H9 (cell line): Measurements from ENCODE around the gene USP3. TPM values are rescaled to one million over a fixed set of nuclear protein-coding genes. Genes with fewer than 3 reads are reported as not detected.

ENCODE experiments used
- DNase-seq: peaks from one replicate; pipeline ENCODE4 v3.0.0-alpha.2; 2017
- H2AFZ ChIP-seq: one replicate; pipeline ENCODE4 v1.6.1; 2013; ENCODE audit warnings: mild to moderate bottlenecking, low read length, control low read depth, moderate library complexity
- H2AK5ac ChIP-seq: 2 replicates; pipeline ENCODE4 v1.6.1; 2013; ENCODE audit warnings: low read length, control low read depth, mixed read lengths; ENCODE audit not compliant: insufficient read length
- H2BK120ac ChIP-seq: one replicate; pipeline ENCODE4 v1.6.1; 2013; ENCODE audit warnings: low read depth, mild to moderate bottlenecking, low read length, control low read depth, inconsistent platforms; ENCODE audit not compliant: poor library complexity, severe bottlenecking
- H2BK12ac ChIP-seq: 2 replicates; pipeline ENCODE4 v1.6.1; 2013; ENCODE audit warnings: low read length, control low read depth, mixed read lengths, low read depth; ENCODE audit not compliant: insufficient read length
- H2BK15ac ChIP-seq: 2 replicates; pipeline ENCODE4 v1.6.1; 2013; ENCODE audit warnings: low read depth, low read length, control low read depth
- H2BK20ac ChIP-seq: one replicate; pipeline ENCODE4 v1.6.1; 2013; ENCODE audit warnings: low read depth, mild to moderate bottlenecking, low read length, control low read depth, inconsistent platforms; ENCODE audit not compliant: poor library complexity, severe bottlenecking
- H2BK5ac ChIP-seq: 2 replicates; pipeline ENCODE4 v1.6.1; 2013; ENCODE audit warnings: low read length, control low read depth, mixed read lengths; ENCODE audit not compliant: insufficient read length
- H3K14ac ChIP-seq: 2 replicates; pipeline ENCODE4 v1.6.1; 2013; ENCODE audit warnings: low read length, control low read depth; ENCODE audit not compliant: insufficient read depth
- H3K18ac ChIP-seq: 2 replicates; pipeline ENCODE4 v1.6.1; 2013; ENCODE audit warnings: low read depth, mild to moderate bottlenecking, mixed read lengths, low read length, control low read depth; ENCODE audit not compliant: insufficient read length
- H3K23ac ChIP-seq: 2 replicates; pipeline ENCODE4 v1.6.1; 2013; ENCODE audit warnings: low read length, control low read depth, mixed read lengths, low read depth; ENCODE audit not compliant: insufficient read length
- H3K23me2 ChIP-seq: 2 replicates; pipeline ENCODE4 v1.6.1; 2013; ENCODE audit warnings: low read depth, mild to moderate bottlenecking, mixed read lengths, low read length, control low read depth; ENCODE audit not compliant: insufficient read length, poor library complexity, severe bottlenecking
- H3K27ac ChIP-seq: 2 replicates; pipeline ENCODE4 v1.5.1; 2013; ENCODE audit warnings: low read length, control low read depth, mixed read lengths, low read depth; ENCODE audit not compliant: insufficient read length
- H3K27me3 ChIP-seq: 2 replicates; pipeline ENCODE4 v1.6.1; 2013; ENCODE audit warnings: low read length, control low read depth, inconsistent platforms; ENCODE audit not compliant: insufficient read depth
- H3K4ac ChIP-seq: 2 replicates; pipeline ENCODE4 v1.6.1; 2013; ENCODE audit warnings: low read depth, mild to moderate bottlenecking, control low read depth, inconsistent platforms, low read length, moderate library complexity
- H3K4me1 ChIP-seq: 2 replicates; pipeline ENCODE4 v1.6.1; 2013; ENCODE audit warnings: low read length, control low read depth, inconsistent platforms; ENCODE audit not compliant: insufficient read depth
- H3K4me2 ChIP-seq: 2 replicates; pipeline ENCODE4 v1.6.1; 2013; ENCODE audit warnings: low read length, control low read depth, mixed read lengths; ENCODE audit not compliant: insufficient read length, insufficient read depth
- H3K56ac ChIP-seq: 2 replicates; pipeline ENCODE4 v1.6.1; 2013; ENCODE audit warnings: low read depth, mild to moderate bottlenecking, mixed read lengths, low read length, control low read depth; ENCODE audit not compliant: insufficient read length
- H3K79me1 ChIP-seq: 2 replicates; pipeline ENCODE4 v1.6.1; 2013; ENCODE audit warnings: low read depth, mild to moderate bottlenecking, moderate library complexity, low read length, control low read depth, inconsistent platforms; ENCODE audit not compliant: insufficient read depth, poor library complexity, severe bottlenecking
- H3K79me2 ChIP-seq: 2 replicates; pipeline ENCODE4 v1.6.1; 2013; ENCODE audit warnings: low read length, control low read depth, inconsistent platforms; ENCODE audit not compliant: insufficient read depth
- H3K9ac ChIP-seq: 2 replicates; pipeline ENCODE4 v1.6.1; 2013; ENCODE audit warnings: low read length, control low read depth, mixed read lengths; ENCODE audit not compliant: insufficient read length; ENCODE audit errors: extremely low read depth
- H3K9me3 ChIP-seq: one replicate; pipeline ENCODE4 v1.6.1; 2013; ENCODE audit warnings: low read depth, low read length, inconsistent platforms; ENCODE audit not compliant: control insufficient read depth
- H3T11ph ChIP-seq: one replicate; pipeline ENCODE4 v1.6.1; 2013; ENCODE audit warnings: mild to moderate bottlenecking, low read length, control low read depth, inconsistent platforms
- H4K20me1 ChIP-seq: one replicate; pipeline ENCODE4 v1.6.1; 2013; ENCODE audit not compliant: control insufficient read depth, insufficient read length, insufficient read depth
- H4K5ac ChIP-seq: 2 replicates; pipeline ENCODE4 v1.6.1; 2013; ENCODE audit warnings: low read depth, mild to moderate bottlenecking, mixed read lengths, low read length, control low read depth; ENCODE audit not compliant: insufficient read length
- H4K8ac ChIP-seq: replicated peaks from 2 replicates; pipeline ENCODE4 v1.6.1; 2013; ENCODE audit warnings: low read length, control low read depth, mixed read lengths, low read depth; ENCODE audit not compliant: insufficient read length
- H4K91ac ChIP-seq: 2 replicates; pipeline ENCODE4 v1.6.1; 2013; ENCODE audit warnings: low read depth, mild to moderate bottlenecking, moderate library complexity, mixed read lengths, low read length, control low read depth; ENCODE audit not compliant: insufficient read length
- H3K27ac Mint-ChIP-seq, 3 experiments: 2 replicates in 2 of 3; 3 replicates in 1 of 3; pipeline ENCODE4 v1.8.0; 2020 to 2021; ENCODE audit warnings: mixed read lengths in 3 of 3, mild to moderate bottlenecking in 1 of 3, moderate library complexity in 1 of 3
- H3K27me3 Mint-ChIP-seq: 2 replicates; pipeline ENCODE4 v1.8.0; 2021; ENCODE audit warnings: low read depth, mild to moderate bottlenecking, moderate library complexity, mixed read lengths
- H3K36me3 Mint-ChIP-seq, 3 experiments: 2 replicates in 2 of 3; 3 replicates in 1 of 3; pipeline ENCODE4 v1.8.0; 2020 to 2021; ENCODE audit warnings: low read depth in 3 of 3, mixed read lengths in 3 of 3; ENCODE audit not compliant: insufficient read depth in 1 of 3
- H3K4me1 Mint-ChIP-seq, 2 experiments: 2 replicates each; pipeline ENCODE4 v1.8.0; 2020; ENCODE audit warnings: mixed read lengths in 2 of 2
- H3K4me3 Mint-ChIP-seq, 2 experiments: 2 replicates in 1 of 2; 3 replicates in 1 of 2; pipeline ENCODE4 v1.8.0; 2020 to 2021; ENCODE audit warnings: mild to moderate bottlenecking in 2 of 2, mixed read lengths in 2 of 2, moderate library complexity in 1 of 2
- H3K9me3 Mint-ChIP-seq, 2 experiments: 2 replicates in 1 of 2; 3 replicates in 1 of 2; pipeline ENCODE4 v1.8.0; 2020; ENCODE audit warnings: mild to moderate bottlenecking in 2 of 2, mixed read lengths in 2 of 2, moderate library complexity in 1 of 2
- WGBS: extraction: QIAGEN DNeasy Blood & Tissue Kit; methylation state at CpG from one replicate; pipeline ENCODE4 v1.1.7; 2013; ENCODE audit warnings: missing lambda C conversion rate, low lambda C conversion rate, mixed read lengths; ENCODE audit not compliant: insufficient read length; ENCODE audit errors: extremely low coverage; 5-methylcytosine and 5-hydroxymethylcytosine counted together
- total RNA-seq: library from RNA; stranded (reverse); gene quantifications from 2 replicates; pipeline ENCODE4 v1.2.1, GENCODE V29; 2021
- TF ChIP-seq, protein P1 (sequence below): fragments of 200-600 bp; sonication (generic); conservative IDR thresholded peaks from 3 replicates; pipeline ENCODE4 v1.8.0; 2021; ENCODE audit warnings: antibody characterized with exemption, mild to moderate bottlenecking

Gene USP3
- total RNA-seq, 1 experiment from 2014 or later, result 14.2 TPM

DNA sequence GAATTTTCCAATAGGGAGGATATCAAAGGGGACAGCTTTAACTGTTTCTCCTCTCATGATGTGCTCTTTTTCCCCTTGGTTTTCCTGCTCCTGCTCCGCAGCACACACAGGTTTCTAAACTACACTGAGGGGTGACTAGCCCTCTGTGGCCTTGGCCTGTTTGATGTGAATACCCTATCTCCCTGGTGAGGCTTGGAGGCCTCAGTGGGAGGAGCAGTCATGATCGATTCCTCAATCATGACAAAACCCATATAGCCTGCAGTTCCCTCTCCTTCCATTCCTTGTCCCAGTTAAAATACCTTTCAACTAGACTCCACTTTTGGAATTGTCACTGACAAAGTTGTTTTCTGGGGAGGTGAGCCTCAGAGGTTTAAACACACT, 24.0 kb upstream of the USP3 start:
- no peaks in the 10 kb centered on the region for H3K9me3 ChIP-seq
- Mint-ChIP-seq H3K27me3 (peaks cover 4% of the 10 kb centered on the region), H3K9me3 (peaks cover 0 to 6% of the 10 kb centered on the region in 2 experiments; a peak in 2 of 5 replicates), H3K4me3 (no peak overlapping the region), H3K4me1 (peaks cover 33 to 45% of the 10 kb centered on the region in 2 experiments), H3K36me3 (peaks cover 0 to 2% (median 0%) of the 10 kb centered on the region in 3 experiments; a peak in 2 of 7 replicates), H3K27ac (no peak overlapping the region; a peak in 1 of 7 replicates)
- H2BK120ac ChIP-seq, result no peak overlapping the region
- H3K23ac ChIP-seq, result no peak overlapping the region
- no peaks in the 10 kb centered on the region for H3K79me1 ChIP-seq
- no peaks in the 10 kb centered on the region for H3K27me3 ChIP-seq
- H2AFZ ChIP-seq, result no peak overlapping the region
- WGBS, result no CpG with 5 or more reads among the region's 2 CpGs
- no peak overlapping the region for H4K5ac ChIP-seq
- no peak overlapping the region for H2BK12ac ChIP-seq
- peaks cover 5% of the 10 kb centered on the region; the same call in 1 of the 2 replicates for H3K4me1 ChIP-seq
- no peak overlapping the region for H3T11ph ChIP-seq
- TF ChIP-seq, protein P1, sequence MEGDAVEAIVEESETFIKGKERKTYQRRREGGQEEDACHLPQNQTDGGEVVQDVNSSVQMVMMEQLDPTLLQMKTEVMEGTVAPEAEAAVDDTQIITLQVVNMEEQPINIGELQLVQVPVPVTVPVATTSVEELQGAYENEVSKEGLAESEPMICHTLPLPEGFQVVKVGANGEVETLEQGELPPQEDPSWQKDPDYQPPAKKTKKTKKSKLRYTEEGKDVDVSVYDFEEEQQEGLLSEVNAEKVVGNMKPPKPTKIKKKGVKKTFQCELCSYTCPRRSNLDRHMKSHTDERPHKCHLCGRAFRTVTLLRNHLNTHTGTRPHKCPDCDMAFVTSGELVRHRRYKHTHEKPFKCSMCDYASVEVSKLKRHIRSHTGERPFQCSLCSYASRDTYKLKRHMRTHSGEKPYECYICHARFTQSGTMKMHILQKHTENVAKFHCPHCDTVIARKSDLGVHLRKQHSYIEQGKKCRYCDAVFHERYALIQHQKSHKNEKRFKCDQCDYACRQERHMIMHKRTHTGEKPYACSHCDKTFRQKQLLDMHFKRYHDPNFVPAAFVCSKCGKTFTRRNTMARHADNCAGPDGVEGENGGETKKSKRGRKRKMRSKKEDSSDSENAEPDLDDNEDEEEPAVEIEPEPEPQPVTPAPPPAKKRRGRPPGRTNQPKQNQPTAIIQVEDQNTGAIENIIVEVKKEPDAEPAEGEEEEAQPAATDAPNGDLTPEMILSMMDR, result no peak
- H3K4ac ChIP-seq, result no peak overlapping the region
- no peak overlapping the region for H2BK5ac ChIP-seq
- no peaks in the 10 kb centered on the region for H4K20me1 ChIP-seq
- H3K4me2 ChIP-seq, result no peak overlapping the region
- H3K18ac ChIP-seq, result no peak overlapping the region
- H2BK20ac ChIP-seq, result no peak overlapping the region
- H3K27ac ChIP-seq, result no peak overlapping the region
- no peaks in the 10 kb centered on the region for H3K23me2 ChIP-seq
- H3K56ac ChIP-seq, result no peak overlapping the region
- no peak overlapping the region for H3K9ac ChIP-seq
- H3K79me2 ChIP-seq, result no peaks in the 10 kb centered on the region
- no peak overlapping the region for H3K14ac ChIP-seq
- H2BK15ac ChIP-seq, result no peak overlapping the region
- DNase-seq, result no peak
- H4K91ac ChIP-seq, result no peak overlapping the region
- H4K8ac ChIP-seq, result no peak overlapping the region
- H2AK5ac ChIP-seq, result no peak overlapping the region
